Thoracic aorta (tissue), 2 donors: Measurements from ENCODE around the gene MCOLN1. TPM values are rescaled to one million over a fixed set of nuclear protein-coding genes. Genes with fewer than 3 reads are reported as not detected.
"Not testable (repeated sequence)": the region's sequence is repeated elsewhere in the genome, so short reads cannot be mapped to it uniquely, and the experiment has no call there.

Experiments
- ATAC-seq: fragments of 150-250 bp; one replicate; pipeline ENCODE4 v1.8.0; 2017; ENCODE audit warnings: low read depth; ENCODE audit not compliant: insufficient number of reproducible peaks, low FRiP score
- DNase-seq: peaks from one replicate; pipeline ENCODE4 v3.0.0-alpha.2; 2020; ENCODE audit warnings: low spot score
- H3K27ac ChIP-seq, 2 donors: fragments of 200-600 bp; sonication (generic); 1 replicate in 1 of 2; 2 replicates in 1 of 2; pipeline ENCODE4 v1.5.1; 2016; ENCODE audit warnings: mild to moderate bottlenecking in 2 of 2, moderate library complexity in 2 of 2
- H3K27me3 ChIP-seq: fragments of 200-600 bp; sonication (generic); replicated peaks from 2 replicates; pipeline ENCODE4 v1.6.0; 2016; ENCODE audit warnings: mild to moderate bottlenecking; ENCODE audit not compliant: insufficient read depth
- H3K36me3 ChIP-seq: fragments of 200-600 bp; sonication (generic); one replicate; pipeline ENCODE4 v1.5.1; 2016
- H3K4me1 ChIP-seq, 2 donors: fragments of 200-600 bp; sonication (generic); 1 replicate in 1 of 2; 2 replicates in 1 of 2; pipeline versions ENCODE4 v1.5.1 to v1.6.0; 2016; ENCODE audit warnings: low read depth in 2 of 2, mild to moderate bottlenecking in 1 of 2; ENCODE audit not compliant: control insufficient read depth in 1 of 2
- H3K4me3 ChIP-seq: fragments of 200-600 bp; sonication (generic); 2 replicates; pipeline ENCODE4 v1.5.1; 2016; ENCODE audit warnings: mild to moderate bottlenecking
- H3K9me3 ChIP-seq: fragments of 200-600 bp; sonication (generic); 2 replicates; pipeline ENCODE4 v1.5.1; 2016
- CTCF ChIP-seq: fragments of 200-600 bp; sonication (generic); IDR thresholded peaks from one replicate; pipeline ENCODE4 v1.5.1; 2019; ENCODE audit warnings: antibody characterized with exemption
- total RNA-seq, 2 donors: library from RNA; depleted of rRNA; stranded (reverse); fragments of >200 nt; gene quantifications; one replicate each; pipeline versions ENCODE4 v1.1.0 to v1.2.3, GENCODE V29; 2016

The MCOLN1 gene
- total RNA-seq, 2 donors from 2014 or later, result 19.6 to 34.8 TPM

- peaks cover 36% of the 10 kb centered on the region for H3K36me3 ChIP-seq
- no peak for TF ChIP-seq CTCF
- DNase-seq (no peak), ATAC-seq (no peak)
- no peaks in the 10 kb centered on the region for H3K9me3 ChIP-seq
- no peaks in the 10 kb centered on the region for H3K27me3 ChIP-seq
- H3K4me1 ChIP-seq, result peaks cover 4 to 17% of the 10 kb centered on the region in 2 donors
- H3K4me3 ChIP-seq, result peak overlapping the region; percentile 94
- peak overlapping the region; percentile 85 to 91 for H3K27ac ChIP-seq
Measured at GRCh38 chr19:7535998-7536695, 13.7 kb downstream of the MCOLN1 start.

- not testable (repeated sequence) for DNase-seq, ATAC-seq
- H3K36me3 ChIP-seq, result peaks cover 58% of the 10 kb centered on the region
Measured at GRCh38 chr19:7538990-7539389, 16.6 kb downstream of the MCOLN1 start.

GRCh38 chr19:7539827-7540425 lies 17.5 kb downstream of the MCOLN1 start:
- no peaks in the 10 kb centered on the region for H3K9me3 ChIP-seq
- ATAC-seq (no peak), DNase-seq (no peak)
- H3K36me3 ChIP-seq, result peaks cover 58% of the 10 kb centered on the region
- H3K4me3 ChIP-seq, result no peak overlapping the region
- no peaks in the 10 kb centered on the region for H3K27me3 ChIP-seq
- no peak for TF ChIP-seq CTCF
- peaks cover 4 to 9% of the 10 kb centered on the region in 2 donors for H3K4me1 ChIP-seq
- H3K27ac ChIP-seq, result no peak overlapping the region

More at GRCh38 chr19:7538990-7539389, 16.6 kb downstream of the MCOLN1 start:
- H3K27ac ChIP-seq, H3K4me1 ChIP-seq, H3K4me3 ChIP-seq, H3K27me3 ChIP-seq, H3K9me3 ChIP-seq: not testable (repeated sequence)

GRCh38 chr19:7540761-7541474 lies 18.5 kb downstream of the MCOLN1 start:
- Histone ChIP-seq H3K4me1 (peaks cover 4 to 7% of the 10 kb centered on the region in 2 donors), H3K36me3 (peaks cover 60% of the 10 kb centered on the region), H3K9me3 (no peaks in the 10 kb centered on the region), H3K27ac (no peak overlapping the region), H3K27me3 (no peaks in the 10 kb centered on the region), H3K4me3 (no peak overlapping the region)
- ATAC-seq (no peak), DNase-seq (no peak)
- no peak for TF ChIP-seq CTCF

- no peak for DNase-seq
- Histone ChIP-seq H3K4me1 (peaks cover 0 to 2% of the 10 kb centered on the region in 2 donors), H3K4me3 (no peak overlapping the region), H3K9me3 (no peaks in the 10 kb centered on the region), H3K27ac (no peak overlapping the region), H3K27me3 (no peaks in the 10 kb centered on the region), H3K36me3 (peaks cover 60% of the 10 kb centered on the region)
- no peak for ATAC-seq
- no peak for TF ChIP-seq CTCF
Measured at GRCh38 chr19:7541475-7541824, 19.0 kb downstream of the MCOLN1 start.
